HepG2 (cell line): ENCODE results near the gene ELAPOR1. TPM values are rescaled to one million over a fixed set of nuclear protein-coding genes. Genes with fewer than 3 reads are reported as not detected.

Experiments
- HIVEP1 ChIP-seq: sonication (generic); formaldehyde crosslinking; IDR thresholded peaks from 2 replicates; pipeline ENCODE4 v1.4.0; 2020; ENCODE audit warnings: mild to moderate bottlenecking, missing genetic modification reagents
- HOXA9 ChIP-seq: sonication (generic); formaldehyde crosslinking; IDR thresholded peaks from 2 replicates; pipeline ENCODE4 v1.8.1; 2022; ENCODE audit warnings: missing genetic modification reagents, mild to moderate bottlenecking, moderate library complexity, borderline replicate concordance
- IRF2 ChIP-seq: IDR thresholded peaks from 2 replicates; pipeline ENCODE4 v1.6.1; 2018; ENCODE audit warnings: missing genetic modification reagents, missing compliant biosample characterization
- KDM2A ChIP-seq: sonication (generic); formaldehyde crosslinking; IDR thresholded peaks from 2 replicates; pipeline ENCODE4 v1.4.0; 2020; ENCODE audit warnings: low read depth, missing genetic modification reagents, borderline replicate concordance
- KLF12 ChIP-seq: sonication (generic); formaldehyde crosslinking; IDR thresholded peaks from 2 replicates; pipeline ENCODE4 v1.4.0; 2020; ENCODE audit warnings: missing genetic modification reagents, borderline replicate concordance
- KLF6 ChIP-seq: IDR thresholded peaks from 2 replicates; pipeline ENCODE4 v1.8.0; 2016; ENCODE audit warnings: missing biosample characterization, missing genetic modification reagents
- MEIS2 ChIP-seq: sonication (generic); formaldehyde crosslinking; IDR thresholded peaks from 2 replicates; pipeline ENCODE4 v1.9.0; 2021; ENCODE audit warnings: mild to moderate bottlenecking, missing genetic modification reagents
- SNAPC5 ChIP-seq: sonication (generic); formaldehyde crosslinking; IDR thresholded peaks from 2 replicates; pipeline ENCODE4 v1.8.1; 2023; ENCODE audit warnings: mild to moderate bottlenecking, missing genetic modification reagents, borderline replicate concordance
- TIGD3 ChIP-seq: sonication (generic); formaldehyde crosslinking; IDR thresholded peaks from 2 replicates; pipeline ENCODE4 v1.5.1; 2020; ENCODE audit warnings: mild to moderate bottlenecking, missing genetic modification reagents, borderline replicate concordance
- ZFP36L2 ChIP-seq: sonication (generic); formaldehyde crosslinking; IDR thresholded peaks from 2 replicates; pipeline ENCODE4 v1.4.0; 2020; ENCODE audit warnings: missing genetic modification reagents
- ZFP37 ChIP-seq: sonication (generic); formaldehyde crosslinking; IDR thresholded peaks from 2 replicates; pipeline ENCODE4 v1.4.0; 2020; ENCODE audit warnings: missing genetic modification reagents, borderline replicate concordance
- ZHX1 ChIP-seq: sonication (generic); formaldehyde crosslinking; IDR thresholded peaks from 2 replicates; pipeline ENCODE4 v1.8.1; 2022; ENCODE audit warnings: low read depth, mild to moderate bottlenecking, missing genetic modification reagents
- ZNF34 ChIP-seq: sonication (generic); formaldehyde crosslinking; IDR thresholded peaks from 2 replicates; pipeline ENCODE4 v1.4.0; 2020; ENCODE audit warnings: mild to moderate bottlenecking, missing genetic modification reagents, borderline replicate concordance
- polyA plus RNA-seq, 8 experiments: library from polyadenylated mRNA; depleted of rRNA in 3 of 8; stranded (reverse) in 7 of 8; unstranded in 1 of 8; fragments of >200 nt; fragmentation: Illumina TruSeq in 4 of 8; extraction: Trizol in 4 of 8; gene quantifications; 2 replicates each; pipeline versions ENCODE4 v1.2.1 to v1.2.3, GENCODE V29; 2011 to 2016; ENCODE audit warnings: low read depth in 4 of 8, missing spikeins in 1 of 8, mixed read lengths in 1 of 8; ENCODE audit not compliant: insufficient read depth in 1 of 8
- total RNA-seq, 5 experiments: library from RNA; depleted of rRNA; stranded (reverse); fragments of >200 nt; fragmentation: Illumina TruSeq; extraction: Trizol; gene quantifications; 2 replicates each; pipeline ENCODE4 v1.2.3, GENCODE V29; 2016; ENCODE audit warnings: low read depth in 1 of 5
- TF ChIP-seq, protein P1 (sequence below): sonication (generic); formaldehyde crosslinking; IDR thresholded peaks from 2 replicates; pipeline ENCODE4 v1.4.0; 2020; ENCODE audit warnings: missing genetic modification reagents, mild to moderate bottlenecking, borderline replicate concordance
- TF ChIP-seq, protein P2 (sequence below): sonication (generic); formaldehyde crosslinking; IDR thresholded peaks from 2 replicates; pipeline ENCODE4 v1.4.0; 2020; ENCODE audit warnings: missing genetic modification reagents
- TF ChIP-seq, protein P3 (sequence below): sonication (generic); formaldehyde crosslinking; IDR thresholded peaks from 2 replicates; pipeline ENCODE4 v1.5.1; 2020; ENCODE audit warnings: missing genetic modification reagents, mild to moderate bottlenecking, borderline replicate concordance

ELAPOR1 gene
- total and polyA plus RNA-seq, 2 of the 13 experiments (the other 11 are each of a cell fraction or from before 2014, with no cell fraction given), result 0.13 to 0.20 TPM

DNA sequence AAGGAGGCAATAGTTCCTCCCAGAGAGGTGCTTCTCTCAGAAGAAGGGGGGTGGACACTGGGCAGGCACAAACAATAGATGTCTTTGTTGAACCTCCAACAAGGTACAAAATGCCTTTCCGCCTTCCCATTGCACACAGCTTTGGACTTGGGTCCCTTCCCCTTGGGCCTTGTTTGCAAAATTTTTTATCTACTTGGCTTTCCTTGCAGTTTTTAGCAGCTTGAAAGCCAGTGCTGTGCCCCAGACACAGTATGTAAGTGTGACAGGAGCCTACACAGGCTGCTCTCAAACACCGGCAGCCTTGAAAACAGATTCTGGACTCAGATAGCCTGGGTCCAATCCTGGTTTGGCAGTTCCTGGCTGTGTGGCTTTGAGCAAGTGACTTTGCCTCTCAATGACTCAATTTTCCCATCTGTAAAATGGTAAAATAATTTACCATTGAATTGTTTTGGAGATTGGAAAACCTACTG, 43.0 kb downstream of the ELAPOR1 start (continued):
- TF ChIP-seq HOXA9, result no peak
- TF ChIP-seq KLF12, result no peak
- TF ChIP-seq, protein P1, sequence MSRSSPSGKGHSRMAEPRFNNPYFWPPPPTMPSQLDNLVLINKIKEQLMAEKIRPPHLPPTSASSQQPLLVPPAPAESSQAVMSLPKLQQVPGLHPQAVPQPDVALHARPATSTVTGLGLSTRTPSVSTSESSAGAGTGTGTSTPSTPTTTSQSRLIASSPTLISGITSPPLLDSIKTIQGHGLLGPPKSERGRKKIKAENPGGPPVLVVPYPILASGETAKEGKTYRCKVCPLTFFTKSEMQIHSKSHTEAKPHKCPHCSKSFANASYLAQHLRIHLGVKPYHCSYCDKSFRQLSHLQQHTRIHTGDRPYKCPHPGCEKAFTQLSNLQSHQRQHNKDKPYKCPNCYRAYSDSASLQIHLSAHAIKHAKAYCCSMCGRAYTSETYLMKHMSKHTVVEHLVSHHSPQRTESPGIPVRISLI (CRISPR knock-in tag), result peak; percentile 76; the same call in 1 of the 2 replicates
- 0 out of 2 replicates have a peak, but pooled peaks have one; percentile 15 for TF ChIP-seq IRF2
- TF ChIP-seq, protein P2, sequence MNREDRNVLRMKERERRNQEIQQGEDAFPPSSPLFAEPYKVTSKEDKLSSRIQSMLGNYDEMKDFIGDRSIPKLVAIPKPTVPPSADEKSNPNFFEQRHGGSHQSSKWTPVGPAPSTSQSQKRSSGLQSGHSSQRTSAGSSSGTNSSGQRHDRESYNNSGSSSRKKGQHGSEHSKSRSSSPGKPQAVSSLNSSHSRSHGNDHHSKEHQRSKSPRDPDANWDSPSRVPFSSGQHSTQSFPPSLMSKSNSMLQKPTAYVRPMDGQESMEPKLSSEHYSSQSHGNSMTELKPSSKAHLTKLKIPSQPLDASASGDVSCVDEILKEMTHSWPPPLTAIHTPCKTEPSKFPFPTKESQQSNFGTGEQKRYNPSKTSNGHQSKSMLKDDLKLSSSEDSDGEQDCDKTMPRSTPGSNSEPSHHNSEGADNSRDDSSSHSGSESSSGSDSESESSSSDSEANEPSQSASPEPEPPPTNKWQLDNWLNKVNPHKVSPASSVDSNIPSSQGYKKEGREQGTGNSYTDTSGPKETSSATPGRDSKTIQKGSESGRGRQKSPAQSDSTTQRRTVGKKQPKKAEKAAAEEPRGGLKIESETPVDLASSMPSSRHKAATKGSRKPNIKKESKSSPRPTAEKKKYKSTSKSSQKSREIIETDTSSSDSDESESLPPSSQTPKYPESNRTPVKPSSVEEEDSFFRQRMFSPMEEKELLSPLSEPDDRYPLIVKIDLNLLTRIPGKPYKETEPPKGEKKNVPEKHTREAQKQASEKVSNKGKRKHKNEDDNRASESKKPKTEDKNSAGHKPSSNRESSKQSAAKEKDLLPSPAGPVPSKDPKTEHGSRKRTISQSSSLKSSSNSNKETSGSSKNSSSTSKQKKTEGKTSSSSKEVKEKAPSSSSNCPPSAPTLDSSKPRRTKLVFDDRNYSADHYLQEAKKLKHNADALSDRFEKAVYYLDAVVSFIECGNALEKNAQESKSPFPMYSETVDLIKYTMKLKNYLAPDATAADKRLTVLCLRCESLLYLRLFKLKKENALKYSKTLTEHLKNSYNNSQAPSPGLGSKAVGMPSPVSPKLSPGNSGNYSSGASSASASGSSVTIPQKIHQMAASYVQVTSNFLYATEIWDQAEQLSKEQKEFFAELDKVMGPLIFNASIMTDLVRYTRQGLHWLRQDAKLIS, result no peak
- no peak for TF ChIP-seq SNAPC5 (CRISPR knock-in tag)
- no peak for TF ChIP-seq ZHX1 (CRISPR knock-in tag)
- no peak for TF ChIP-seq ZFP37 (CRISPR knock-in tag)
- TF ChIP-seq MEIS2 (CRISPR knock-in tag), result peak; percentile 28; the same call in 1 of the 2 replicates
- TF ChIP-seq TIGD3 (CRISPR knock-in tag), result no peak
- TF ChIP-seq, protein P3, sequence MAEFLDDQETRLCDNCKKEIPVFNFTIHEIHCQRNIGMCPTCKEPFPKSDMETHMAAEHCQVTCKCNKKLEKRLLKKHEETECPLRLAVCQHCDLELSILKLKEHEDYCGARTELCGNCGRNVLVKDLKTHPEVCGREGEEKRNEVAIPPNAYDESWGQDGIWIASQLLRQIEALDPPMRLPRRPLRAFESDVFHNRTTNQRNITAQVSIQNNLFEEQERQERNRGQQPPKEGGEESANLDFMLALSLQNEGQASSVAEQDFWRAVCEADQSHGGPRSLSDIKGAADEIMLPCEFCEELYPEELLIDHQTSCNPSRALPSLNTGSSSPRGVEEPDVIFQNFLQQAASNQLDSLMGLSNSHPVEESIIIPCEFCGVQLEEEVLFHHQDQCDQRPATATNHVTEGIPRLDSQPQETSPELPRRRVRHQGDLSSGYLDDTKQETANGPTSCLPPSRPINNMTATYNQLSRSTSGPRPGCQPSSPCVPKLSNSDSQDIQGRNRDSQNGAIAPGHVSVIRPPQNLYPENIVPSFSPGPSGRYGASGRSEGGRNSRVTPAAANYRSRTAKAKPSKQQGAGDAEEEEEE (CRISPR knock-in tag), result no peak
- no peak for TF ChIP-seq KDM2A (CRISPR knock-in tag)
- TF ChIP-seq ZFP36L2 (CRISPR knock-in tag), result no peak
- no peak for TF ChIP-seq KLF6 (CRISPR knock-in tag)
- TF ChIP-seq ZNF34 (CRISPR knock-in tag), result no peak
- no peak for TF ChIP-seq HIVEP1 (CRISPR knock-in tag)
